ENCODE data around the gene CNIH4.
"Not testable (repeated sequence)": the region's sequence is repeated elsewhere in the genome, so short reads cannot be mapped to it uniquely, and the experiment has no call there.

The CNIH4 gene

DNA sequence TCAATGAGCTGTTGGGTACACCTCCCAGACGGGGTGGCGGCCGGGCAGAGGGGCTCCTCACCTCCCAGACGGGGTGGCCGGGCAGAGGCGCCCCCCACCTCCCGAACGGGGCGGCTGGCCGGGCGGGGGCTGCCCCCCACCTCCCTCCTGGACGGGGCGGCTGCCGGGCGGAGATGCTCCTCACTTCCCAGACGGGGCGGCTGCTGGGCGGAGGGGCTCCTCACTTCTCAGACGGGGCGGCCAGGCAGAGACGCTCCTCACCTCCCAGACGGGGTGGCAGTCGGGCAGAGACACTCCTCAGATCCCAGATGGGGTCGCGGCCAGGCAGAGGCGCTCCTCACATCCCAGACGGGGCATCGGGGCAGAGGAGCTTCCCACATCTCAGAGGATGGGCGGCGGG lies 7.0 kb upstream of the CNIH4 start:
- not testable (repeated sequence) for DNase-seq (ENCODE audit: low spot score)

DNA sequence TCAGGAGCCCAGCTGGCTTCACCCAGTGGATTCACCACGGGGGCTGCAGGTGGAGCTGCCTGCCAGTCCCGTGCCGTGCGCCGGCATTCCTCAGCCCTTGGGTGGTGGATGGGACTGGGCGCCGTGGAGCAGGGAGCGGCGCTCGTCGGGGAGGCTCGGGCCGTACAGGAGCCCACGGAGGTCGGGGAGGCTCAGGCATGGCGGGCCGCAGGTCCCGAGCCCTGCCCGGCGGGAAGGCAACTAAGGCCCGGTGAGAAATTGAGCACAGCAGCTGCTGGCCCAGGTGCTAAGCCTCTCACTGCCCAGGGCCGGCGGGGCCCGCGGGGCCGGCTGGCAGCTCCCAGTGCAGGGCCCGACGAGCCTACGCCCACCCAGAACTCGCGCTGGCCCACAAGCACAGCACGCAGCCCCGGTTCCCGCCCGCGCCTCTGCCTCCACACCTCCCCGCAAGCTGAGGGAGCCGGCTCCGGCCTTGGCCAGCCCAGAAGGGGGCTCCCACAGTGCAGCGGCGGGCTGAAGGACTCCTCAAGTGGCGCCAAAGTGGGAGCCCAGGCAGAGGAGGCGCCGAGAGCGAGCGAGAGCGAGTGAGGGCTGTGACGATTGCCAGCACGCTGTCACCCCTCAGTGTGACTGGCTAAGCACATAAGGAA lies 4.1 kb upstream of the CNIH4 start:
- not testable (repeated sequence) for DNase-seq (ENCODE audit: low spot score)

DNA sequence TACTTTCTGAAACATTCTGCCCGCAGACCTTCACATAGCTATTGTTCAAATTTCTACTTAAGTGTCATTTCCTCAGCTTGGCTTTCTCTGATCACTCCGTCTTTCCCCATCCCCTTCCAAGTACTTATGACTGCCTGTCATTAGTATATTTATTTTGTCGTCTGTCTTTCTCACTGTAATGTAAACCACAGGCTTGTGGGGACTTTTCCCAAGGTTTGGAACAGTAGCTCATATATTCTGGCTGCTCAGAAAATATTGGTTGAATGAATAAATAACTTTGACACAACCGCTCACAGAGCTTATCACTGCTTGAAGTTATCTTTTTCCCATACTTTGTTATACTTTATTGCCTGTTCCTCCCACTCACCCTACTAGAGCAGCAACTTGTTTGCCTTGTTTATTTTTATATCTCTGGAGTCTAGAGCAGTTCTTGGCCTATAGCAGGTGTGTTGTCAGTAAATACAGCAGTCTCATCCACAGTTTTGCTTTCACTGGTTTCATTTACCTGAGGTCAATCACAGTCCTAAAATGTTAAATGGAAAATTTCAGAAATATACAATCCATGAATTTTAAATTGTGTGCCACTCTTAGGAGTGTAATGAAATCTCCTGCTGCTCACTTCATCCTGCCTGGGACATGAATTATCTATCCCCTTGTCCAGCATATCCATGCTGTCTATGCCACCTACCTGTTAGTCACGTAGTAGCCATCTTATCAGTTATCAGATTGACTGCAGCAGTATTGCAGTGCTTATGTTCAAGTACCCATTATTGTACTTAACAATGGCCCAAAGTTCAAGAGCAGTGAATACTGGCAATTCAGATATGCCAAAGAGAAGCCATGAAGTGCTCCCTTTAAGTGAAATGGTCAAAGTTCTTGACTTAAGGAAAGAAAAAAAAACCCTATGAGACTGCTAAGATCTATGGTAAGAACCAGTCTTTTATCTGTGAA lies 2.4 kb upstream of the CNIH4 start:
- DNase-seq (ENCODE audit: low spot score) = no peak

- peak; percentile 63 for DNase-seq (ENCODE audit: low spot score)
Measured at GRCh38 chr1:224357626-224358124, 996 bp downstream of the CNIH4 start.

GRCh38 chr1:224358237-224358636 lies 1.6 kb downstream of the CNIH4 start:
- DNase-seq (ENCODE audit: low spot score) = no peak

DNA sequence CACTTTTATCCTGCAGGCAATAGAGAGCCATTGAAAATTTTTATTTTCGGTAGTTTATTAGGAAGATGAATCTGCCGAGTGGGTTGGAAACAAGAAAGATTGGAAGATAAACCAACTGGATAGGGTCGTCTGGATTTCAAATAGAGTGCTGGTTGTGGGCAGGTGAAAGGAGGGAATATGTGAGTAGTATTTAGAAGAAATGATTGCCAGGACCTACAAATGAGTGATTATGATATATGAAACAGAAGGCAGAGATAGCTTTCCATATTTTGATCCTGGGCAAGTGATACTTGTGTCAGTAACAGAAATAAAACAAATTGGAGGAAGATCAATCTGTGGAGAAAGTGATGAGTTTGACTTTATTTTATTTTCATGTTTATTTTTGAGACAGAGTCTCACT lies 2.5 kb downstream of the CNIH4 start:
- no peak for DNase-seq (ENCODE audit: low spot score)

DNA sequence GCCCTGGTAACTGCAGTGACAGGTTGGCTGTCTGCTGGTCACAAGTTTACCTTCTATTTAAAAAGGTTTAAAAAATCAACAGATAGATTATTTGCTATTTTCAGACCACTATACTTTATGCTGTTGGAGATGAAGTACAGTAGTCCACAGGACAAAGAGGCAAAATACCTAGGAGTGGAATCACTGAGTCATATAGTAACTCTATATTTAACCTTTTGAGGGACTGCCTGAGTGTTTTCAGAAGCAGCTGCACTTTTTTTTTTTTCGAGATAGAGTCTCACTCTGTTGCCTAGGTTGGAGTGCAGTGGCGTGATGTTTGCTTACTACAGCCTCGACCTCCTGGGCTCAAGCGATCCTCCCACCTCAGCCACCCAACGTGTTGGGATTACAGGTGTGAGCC lies 11.7 kb downstream of the CNIH4 start:
- DNase-seq (ENCODE audit: low spot score) = no peak

GRCh38 chr1:224373008-224373590 lies 16.4 kb downstream of the CNIH4 start:
- no peak for DNase-seq (ENCODE audit: low spot score)

DNA sequence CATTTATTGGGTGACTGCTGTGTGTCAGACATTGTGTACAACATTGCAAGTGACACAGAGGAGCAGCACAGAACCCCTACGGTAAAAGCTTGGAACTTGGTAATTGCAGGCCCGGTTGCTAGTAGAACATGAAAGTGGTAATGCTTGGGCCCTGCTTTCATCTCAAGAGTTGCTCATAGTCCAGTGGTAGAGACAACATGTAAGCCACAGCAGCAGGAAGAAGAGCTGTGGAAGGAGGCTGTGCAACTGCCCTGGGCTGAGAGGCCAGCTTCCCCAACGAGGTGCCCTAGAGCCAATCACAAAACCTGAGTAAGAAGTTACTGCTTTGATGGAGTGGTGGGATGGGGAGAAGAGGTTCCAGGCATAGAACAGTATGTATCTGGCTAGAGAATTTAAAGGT lies 18.4 kb downstream of the CNIH4 start:
- no peak for DNase-seq (ENCODE audit: low spot score)

DNA sequence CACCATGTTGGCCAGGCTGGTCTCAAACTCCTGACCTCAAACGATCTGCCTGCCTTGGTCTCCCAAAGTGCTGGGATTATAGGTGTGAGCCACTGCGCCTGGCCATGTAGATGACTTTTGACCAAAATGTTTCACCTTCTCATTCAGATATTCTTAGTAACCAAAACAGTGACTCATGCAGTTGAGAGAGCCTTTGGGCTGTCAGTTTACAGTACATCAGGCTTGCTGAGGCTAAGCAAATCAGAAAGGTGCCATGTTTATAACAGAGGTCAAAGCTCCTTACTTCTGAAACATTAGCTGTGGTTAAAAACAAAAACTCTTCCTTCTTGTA lies 21.0 kb downstream of the CNIH4 start:
- peak; percentile 26 for DNase-seq (ENCODE audit: low spot score)

GRCh38 chr1:224378855-224379631 lies 22.4 kb downstream of the CNIH4 start:
- no peak for DNase-seq (ENCODE audit: low spot score)

- no peak for DNase-seq (ENCODE audit: low spot score)
Measured at GRCh38 chr1:224380003-224380402, 23.3 kb downstream of the CNIH4 start.

- DNase-seq (ENCODE audit: low spot score) = no peak
Measured at GRCh38 chr1:224381880-224382548, 25.3 kb downstream of the CNIH4 start.

- DNase-seq (ENCODE audit: low spot score) = no peak
Measured at GRCh38 chr1:224383218-224383617, 26.5 kb downstream of the CNIH4 start.

- no peak for DNase-seq (ENCODE audit: low spot score)
Measured at GRCh38 chr1:224387302-224387912, 30.7 kb downstream of the CNIH4 start.

DNA sequence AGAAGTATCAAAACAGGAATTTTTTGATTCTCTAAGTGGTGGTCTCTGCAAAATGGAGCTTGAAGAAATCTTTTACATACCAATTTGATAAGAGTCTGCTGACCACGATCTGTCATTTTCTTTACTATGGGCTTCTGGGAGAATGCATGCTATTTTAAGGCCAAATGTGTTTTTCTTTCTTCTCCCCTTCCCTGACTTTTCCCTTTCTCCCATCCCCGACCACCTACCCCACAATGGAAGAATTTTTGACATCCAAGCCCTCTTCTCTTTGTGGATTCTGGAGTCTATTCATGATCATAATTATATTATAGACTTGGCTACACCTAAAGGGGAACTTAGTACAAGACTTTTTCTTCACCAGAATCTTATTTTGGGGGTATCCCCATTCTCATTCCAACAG lies 31.3 kb downstream of the CNIH4 start:
- DNase-seq (ENCODE audit: low spot score) = no peak

GRCh38 chr1:224390517-224390916 lies 33.8 kb downstream of the CNIH4 start:
- DNase-seq (ENCODE audit: low spot score) = no peak

GRCh38 chr1:224392411-224393249 lies 36.0 kb downstream of the CNIH4 start:
- no peak for DNase-seq (ENCODE audit: low spot score)

DNA sequence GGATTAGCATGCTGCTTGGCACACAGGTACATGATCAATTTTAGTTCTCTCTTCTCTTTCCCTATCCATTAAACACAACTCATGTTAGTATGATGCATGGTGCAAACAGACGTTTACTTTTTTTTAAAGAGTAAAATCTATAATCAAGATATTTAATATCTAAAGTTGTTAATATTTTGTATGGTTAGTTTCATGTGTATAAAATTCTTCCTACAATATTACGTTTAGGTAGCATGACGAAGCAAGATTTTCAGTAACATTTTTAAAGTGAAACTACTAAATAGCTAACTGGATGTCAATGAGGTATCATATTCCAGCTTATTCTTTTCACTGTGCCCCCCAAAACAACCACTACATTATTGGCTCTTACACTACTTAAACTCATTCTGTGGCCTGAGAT lies 36.6 kb downstream of the CNIH4 start:
- no peak for DNase-seq (ENCODE audit: low spot score)

DNA sequence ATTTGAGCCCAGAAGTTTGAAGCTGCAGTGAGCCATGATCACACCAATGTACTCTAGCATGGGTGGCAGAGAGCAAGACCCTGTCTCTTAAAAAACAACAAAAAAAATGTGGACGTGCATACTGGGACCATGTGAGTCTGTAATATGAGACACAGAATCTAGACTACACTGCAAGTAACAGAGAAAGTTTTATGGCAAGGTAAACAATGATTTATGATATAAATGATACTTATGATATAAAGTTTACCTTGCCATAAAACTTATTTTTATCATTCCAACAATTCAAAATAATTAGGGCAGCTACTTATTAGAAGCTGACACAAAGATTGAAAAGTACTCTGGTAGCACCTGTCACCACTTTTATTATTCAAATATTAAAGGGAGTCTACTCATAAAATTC lies 43.2 kb downstream of the CNIH4 start:
- no peak for DNase-seq (ENCODE audit: low spot score)
